H1 (cell line): ENCODE results near the gene NUP98. TPM values are rescaled to one million over a fixed set of nuclear protein-coding genes. Genes with fewer than 3 reads are reported as not detected.

Experiments used
- CTCF ChIA-PET: fragments of 300-600 bp; sonication (Branson Sonifier 250); formaldehyde crosslinking; loops from one replicate; lab custom pipeline; 2021; ENCODE audit not compliant: partially characterized antibody; lab: Charles Lee
- POLR2A ChIA-PET: fragments of 300-600 bp; sonication (Branson Sonifier 250); formaldehyde crosslinking; loops from one replicate; lab custom pipeline; 2021; ENCODE audit warnings: inconsistent platforms; ENCODE audit not compliant: partially characterized antibody; lab: Charles Lee
- DNase-seq, 2 experiments: peaks; one replicate each; pipeline versions ENCODE4 v3.0.0 to v3.0.0-alpha.2; 2010 to 2022; ENCODE audit warnings: low spot score in 2 of 2, low read depth in 1 of 2, mixed read lengths in 1 of 2
- FAIRE-seq: peaks from 2 replicates; lab custom pipeline; 2011; peaks lifted over from hg19 to GRCh38; lab: Jason Lieb, UNC
- H2AFZ ChIP-seq: 2 replicates; pipeline ENCODE4 v1.8.1; 2012; ENCODE audit warnings: low read length, inconsistent platforms
- H2AK5ac ChIP-seq: 2 replicates; pipeline ENCODE4 v1.6.1; 2013; ENCODE audit warnings: low read depth, low read length
- H2BK120ac ChIP-seq: replicated peaks from 2 replicates; pipeline ENCODE3; 2013; ENCODE audit warnings: low read depth, low read length, inconsistent platforms
- H2BK12ac ChIP-seq: 2 replicates; pipeline ENCODE4 v1.6.1; 2013; ENCODE audit warnings: low read depth, low read length
- H2BK15ac ChIP-seq: 2 replicates; pipeline ENCODE4 v1.6.1; 2013; ENCODE audit warnings: low read length
- H2BK20ac ChIP-seq: 2 replicates; pipeline ENCODE4 v1.6.1; 2013; ENCODE audit warnings: low read length
- H2BK5ac ChIP-seq: 2 replicates; pipeline ENCODE4 v1.6.1; 2013; ENCODE audit warnings: low read depth, low read length
- H3K14ac ChIP-seq: 2 replicates; pipeline ENCODE4 v1.6.1; 2013; ENCODE audit warnings: inconsistent platforms; ENCODE audit not compliant: insufficient read length
- H3K18ac ChIP-seq: 2 replicates; pipeline ENCODE4 v1.6.1; 2013; ENCODE audit warnings: low read length; ENCODE audit errors: extremely low read depth
- H3K23ac ChIP-seq: 2 replicates; pipeline ENCODE4 v1.6.1; 2013; ENCODE audit warnings: inconsistent platforms; ENCODE audit not compliant: insufficient read length
- H3K23me2 ChIP-seq: 2 replicates; pipeline ENCODE4 v1.6.1; 2013; ENCODE audit warnings: low read depth, low read length
- H3K27ac ChIP-seq: 2 replicates; pipeline ENCODE4 v1.6.1; 2011; ENCODE audit warnings: low read depth, low read length, inconsistent platforms
- H3K27me3 ChIP-seq, 4 experiments: replicated peaks in 1 of 4; 1 replicate in 1 of 4; 2 replicates in 3 of 4; pipeline versions ENCODE4 v1.6.1 to v1.8.1; 2011 to 2013; ENCODE audit warnings: low read length in 3 of 4, mild to moderate bottlenecking in 3 of 4, inconsistent platforms in 2 of 4, mixed read lengths in 2 of 4, moderate library complexity in 1 of 4; ENCODE audit not compliant: control insufficient read depth in 3 of 4, insufficient read depth in 3 of 4; ENCODE audit errors: extremely low read depth in 1 of 4
- H3K36me3 ChIP-seq, 4 experiments: 2 replicates each; pipeline versions ENCODE4 v1.6.1 to v1.8.1; 2011 to 2013; ENCODE audit warnings: mild to moderate bottlenecking in 4 of 4, low read length in 3 of 4, moderate library complexity in 2 of 4, control low read depth in 1 of 4, inconsistent platforms in 1 of 4; ENCODE audit not compliant: insufficient read depth in 4 of 4, control insufficient read depth in 2 of 4
- H3K4ac ChIP-seq: replicated peaks from 2 replicates; pipeline ENCODE3; 2013; ENCODE audit warnings: low read length, low read depth, mixed read lengths, inconsistent platforms; ENCODE audit not compliant: insufficient read length
- H3K4me1 ChIP-seq, 4 experiments: replicated peaks in 1 of 4; 1 replicate in 1 of 4; 2 replicates in 3 of 4; pipeline versions ENCODE4 v1.6.1 to v1.8.1; 2011 to 2013; ENCODE audit warnings: low read length in 3 of 4, inconsistent platforms in 2 of 4, mixed read lengths in 1 of 4; ENCODE audit not compliant: insufficient read depth in 4 of 4, control insufficient read depth in 3 of 4
- H3K4me2 ChIP-seq, 2 experiments: 2 replicates each; pipeline versions ENCODE4 v1.6.1 to v1.8.1; 2011 to 2013; ENCODE audit warnings: low read depth in 2 of 2, low read length in 2 of 2, control low read depth in 1 of 2, inconsistent platforms in 1 of 2, mild to moderate bottlenecking in 1 of 2; ENCODE audit not compliant: insufficient read depth in 1 of 2
- H3K4me3 ChIP-seq, 4 experiments: fragments of 200-600, 300-600 bp in 1 of 4; sonication (generic), shearing (Covaris generic), sonication (Bioruptor Twin) in 1 of 4; 2 replicates each; pipeline versions ENCODE4 v1.5.1 to v1.8.1; 2011 to 2016; ENCODE audit warnings: low read length in 4 of 4, low read depth in 3 of 4, control low read depth in 2 of 4, inconsistent platforms in 2 of 4, mild to moderate bottlenecking in 2 of 4, mixed read lengths in 1 of 4, moderate library complexity in 1 of 4; ENCODE audit not compliant: insufficient read depth in 2 of 4; ENCODE audit errors: extremely low read depth in 1 of 4
- H3K56ac ChIP-seq: replicated peaks from 2 replicates; pipeline ENCODE3; 2013; ENCODE audit warnings: low read depth, mild to moderate bottlenecking, mixed read lengths, low read length, inconsistent platforms; ENCODE audit not compliant: insufficient read length
- H3K79me1 ChIP-seq: 2 replicates; pipeline ENCODE4 v1.6.1; 2013; ENCODE audit warnings: low read depth, low read length, control low read depth
- H3K79me2 ChIP-seq, 2 experiments: 2 replicates each; pipeline versions ENCODE4 v1.6.1 to v1.8.1; 2012 to 2013; ENCODE audit warnings: low read length in 2 of 2, mild to moderate bottlenecking in 2 of 2, inconsistent platforms in 1 of 2; ENCODE audit not compliant: insufficient read depth in 2 of 2, control insufficient read depth in 1 of 2
- H3K9ac ChIP-seq, 4 experiments: replicated peaks in 1 of 4; 1 replicate in 1 of 4; 2 replicates in 3 of 4; pipeline versions ENCODE4 v1.6.1 to v1.8.1; 2011 to 2013; ENCODE audit warnings: low read depth in 3 of 4, low read length in 3 of 4, control low read depth in 2 of 4, mild to moderate bottlenecking in 2 of 4, moderate library complexity in 2 of 4, inconsistent platforms in 1 of 4; ENCODE audit errors: extremely low read depth in 1 of 4
- H3K9me3 ChIP-seq, 2 experiments: 2 replicates each; pipeline versions ENCODE4 v1.6.1 to v1.8.1; 2012 to 2013; ENCODE audit warnings: mild to moderate bottlenecking in 2 of 2, moderate library complexity in 2 of 2, control low read depth in 1 of 2, inconsistent platforms in 1 of 2, low read depth in 1 of 2, low read length in 1 of 2, mixed read lengths in 1 of 2; ENCODE audit not compliant: insufficient read depth in 2 of 2
- H4K20me1 ChIP-seq, 2 experiments: replicated peaks in 1 of 2; 2 replicates each; pipeline versions ENCODE3 to v1.8.1; 2011 to 2013; ENCODE audit warnings: inconsistent platforms in 2 of 2, low read length in 2 of 2, mild to moderate bottlenecking in 1 of 2; ENCODE audit not compliant: insufficient read depth in 2 of 2, control insufficient read depth in 1 of 2
- H4K5ac ChIP-seq: 2 replicates; pipeline ENCODE4 v1.6.1; 2013; ENCODE audit warnings: low read length, low read depth, mixed read lengths, inconsistent platforms; ENCODE audit not compliant: insufficient read length
- H4K8ac ChIP-seq: 2 replicates; pipeline ENCODE4 v1.8.0; 2013; ENCODE audit warnings: mild to moderate bottlenecking, moderate library complexity, low read length, inconsistent platforms; ENCODE audit not compliant: insufficient read depth; ENCODE audit errors: extremely low read depth
- H4K91ac ChIP-seq: replicated peaks from 2 replicates; pipeline ENCODE3; 2013; ENCODE audit warnings: low read length, mixed read lengths, inconsistent platforms; ENCODE audit not compliant: insufficient read length
- FOSL1 ChIP-seq: IDR thresholded peaks from 2 replicates; pipeline ENCODE4 v1.6.1; 2011; ENCODE audit warnings: mild to moderate bottlenecking, low read depth, low read length, moderate library complexity; ENCODE audit not compliant: insufficient read depth
- JUND ChIP-seq: IDR thresholded peaks from 2 replicates; pipeline ENCODE4 v1.6.1; 2011; ENCODE audit warnings: mild to moderate bottlenecking, improper control_type of control experiment, low read length
- NANOG ChIP-seq: IDR thresholded peaks from 2 replicates; pipeline ENCODE4 v1.6.1; 2011; ENCODE audit warnings: low read length, low read depth, mild to moderate bottlenecking, inconsistent platforms; ENCODE audit not compliant: insufficient read depth, poor library complexity, severe bottlenecking
- NRF1 ChIP-seq: IDR thresholded peaks from 2 replicates; pipeline ENCODE4 v1.6.1; 2011; ENCODE audit warnings: mild to moderate bottlenecking, low read depth, low read length, improper control_type of control experiment
- POU5F1 ChIP-seq: IDR thresholded peaks from 2 replicates; pipeline ENCODE4 v1.6.1; 2011; ENCODE audit warnings: low read depth, mild to moderate bottlenecking, low read length, moderate library complexity
- RFX5 ChIP-seq: IDR thresholded peaks from 2 replicates; pipeline ENCODE4 v1.6.1; 2011; ENCODE audit warnings: low read depth, low read length, improper control_type of control experiment, borderline replicate concordance
- YY1 ChIP-seq: IDR thresholded peaks from 2 replicates; pipeline ENCODE4 v1.6.1; 2011; ENCODE audit warnings: low read depth, mild to moderate bottlenecking, low read length
- WGBS, 2 experiments: shearing (Covaris generic) in 1 of 2; methylation state at CpG; one replicate each; pipeline versions ENCODE4 v1.1.6 to v1.1.7; 2013 to 2015; ENCODE audit warnings: low lambda C conversion rate in 2 of 2, mixed read lengths in 2 of 2, inconsistent platforms in 1 of 2, low coverage in 1 of 2, missing lambda C conversion rate in 1 of 2; ENCODE audit not compliant: insufficient replicate concordance in 2 of 2, insufficient coverage in 1 of 2, insufficient read length in 1 of 2; ENCODE audit errors: extremely low coverage in 1 of 2, missing lambda C conversion rate in 1 of 2; 5-methylcytosine and 5-hydroxymethylcytosine counted together
- polyA plus RNA-seq, 7 experiments: library from polyadenylated mRNA; depleted of rRNA in 3 of 7; stranded (reverse) in 5 of 7; unstranded in 2 of 7; fragments of >200 nt in 5 of 7; fragments of 200-250 nt in 2 of 7; gene quantifications; 1 replicate in 5 of 7; 2 replicates in 1 of 7; 4 replicates in 1 of 7; pipeline versions ENCODE4 v1.2.1 to v1.2.3, GENCODE V29; 2011 to 2013; ENCODE audit warnings: missing spikeins in 2 of 7, mixed read lengths in 2 of 7
- total RNA-seq: library from RNA; stranded (reverse); fragmentation: NEBNext Ultra II Directional; extraction: Animal tissue kit (Norgen Biotek cat#: 25700); gene quantifications from 2 replicates; pipeline ENCODE4 v1.2.1, GENCODE V29; 2021

Gene NUP98
- total and polyA plus RNA-seq, 2 of the 8 experiments (the other 6 are each of a cell fraction or from before 2014, with no cell fraction given): 98.6 to 261 TPM

GRCh38 chr11:3660960-3661359 lies 136.4 kb downstream of the NUP98 start:
- Histone ChIP-seq H2BK12ac (no peak overlapping the region), H4K5ac (no peak overlapping the region), H3K56ac (no peak overlapping the region), H3K4ac (no peak overlapping the region), H2BK15ac (no peak overlapping the region), H3K18ac (no peak overlapping the region), H4K8ac (no peak overlapping the region), H3K23me2 (no peaks in the 10 kb centered on the region), H3K4me2 (no peak overlapping the region), H3K27ac (no peak overlapping the region), H2BK5ac (no peak overlapping the region), H4K91ac (no peak overlapping the region), H2AFZ (no peak overlapping the region), H2BK20ac (no peak overlapping the region), H3K9me3 (no peaks in the 10 kb centered on the region), H3K36me3 (no peaks in the 10 kb centered on the region; a peak in 1 of 8 replicates), H3K79me1 (no peaks in the 10 kb centered on the region), H3K79me2 (no peaks in the 10 kb centered on the region), H3K4me3 (no peak overlapping the region), H3K9ac (no peak overlapping the region), H2BK120ac (no peak overlapping the region), H2AK5ac (no peak overlapping the region), H3K4me1 (no peaks in the 10 kb centered on the region), H3K27me3 (no peaks in the 10 kb centered on the region), H3K14ac (no peak overlapping the region), H4K20me1 (no peaks in the 10 kb centered on the region), H3K23ac (no peak overlapping the region)
- TF ChIP-seq POU5F1: no peak
- TF ChIP-seq YY1: no peak
- no peak for TF ChIP-seq NRF1
- no peak for TF ChIP-seq RFX5
- no peak for TF ChIP-seq JUND
- TF ChIP-seq NANOG: no peak
- TF ChIP-seq FOSL1: no peak
- 80% methylated on average over 2 of the region's 2 CpGs; no CpG with 5 or more reads in 1 of the 2 experiments for WGBS, 2 experiments
- FAIRE-seq (no peak), DNase-seq (no peak)
- ChIA-PET CTCF (interaction anchor here (0.5 kb wide), 1 partner anchor 50 kb away, joined by 3 read pairs; no protein-coding TSS in a partner anchor), POLR2A (no interaction called here)
